GM19397 (cell line): ENCODE data around the gene JAKMIP1.
"Not testable (repeated sequence)": the region's sequence is repeated elsewhere in the genome, so short reads cannot be mapped to it uniquely, and the experiment has no call there.

Source experiments
- ATAC-seq: cut with Tn5 transposase; IDR thresholded peaks from one replicate; pipeline ENCODE4 v1.9.1; 2021; ENCODE audit warnings: mild to moderate bottlenecking, moderate library complexity; ENCODE audit not compliant: unreplicated experiment

Gene JAKMIP1

GRCh38 chr4:6229671-6230501 lies 29.5 kb upstream of the JAKMIP1 start:
- ATAC-seq = no peak

GRCh38 chr4:6229095-6229494 lies 28.7 kb upstream of the JAKMIP1 start:
- ATAC-seq = no peak

- ATAC-seq = no peak
Measured at GRCh38 chr4:6228158-6229067, 28.1 kb upstream of the JAKMIP1 start.

GRCh38 chr4:6227412-6228157 lies 27.2 kb upstream of the JAKMIP1 start:
- ATAC-seq = no peak

- no peak for ATAC-seq
Measured at GRCh38 chr4:6226506-6226905, 26.2 kb upstream of the JAKMIP1 start.

DNA sequence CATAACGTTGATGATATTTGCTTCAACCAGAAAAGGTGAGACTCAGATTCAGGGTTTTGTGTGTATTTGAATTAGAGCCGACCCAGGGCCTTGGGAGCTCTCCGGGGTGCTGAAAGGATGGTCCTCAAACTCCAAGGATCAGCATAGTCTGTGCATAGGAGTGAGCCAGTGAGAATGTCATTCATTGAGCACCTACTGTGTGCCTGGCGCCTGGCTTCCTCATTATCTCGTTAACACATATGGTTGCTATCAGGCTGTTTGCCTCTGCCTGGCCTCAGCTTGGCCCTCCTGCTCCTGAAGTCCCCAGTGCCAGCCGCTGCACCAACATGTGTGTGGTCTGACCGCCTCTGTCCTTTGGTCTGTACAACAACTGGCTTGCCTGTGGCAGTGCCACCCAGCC lies 25.1 kb upstream of the JAKMIP1 start:
- ATAC-seq = no peak

GRCh38 chr4:6224735-6225134 lies 24.4 kb upstream of the JAKMIP1 start:
- no peak for ATAC-seq

- ATAC-seq = no peak
Measured at GRCh38 chr4:6222761-6223292, 22.5 kb upstream of the JAKMIP1 start.

DNA sequence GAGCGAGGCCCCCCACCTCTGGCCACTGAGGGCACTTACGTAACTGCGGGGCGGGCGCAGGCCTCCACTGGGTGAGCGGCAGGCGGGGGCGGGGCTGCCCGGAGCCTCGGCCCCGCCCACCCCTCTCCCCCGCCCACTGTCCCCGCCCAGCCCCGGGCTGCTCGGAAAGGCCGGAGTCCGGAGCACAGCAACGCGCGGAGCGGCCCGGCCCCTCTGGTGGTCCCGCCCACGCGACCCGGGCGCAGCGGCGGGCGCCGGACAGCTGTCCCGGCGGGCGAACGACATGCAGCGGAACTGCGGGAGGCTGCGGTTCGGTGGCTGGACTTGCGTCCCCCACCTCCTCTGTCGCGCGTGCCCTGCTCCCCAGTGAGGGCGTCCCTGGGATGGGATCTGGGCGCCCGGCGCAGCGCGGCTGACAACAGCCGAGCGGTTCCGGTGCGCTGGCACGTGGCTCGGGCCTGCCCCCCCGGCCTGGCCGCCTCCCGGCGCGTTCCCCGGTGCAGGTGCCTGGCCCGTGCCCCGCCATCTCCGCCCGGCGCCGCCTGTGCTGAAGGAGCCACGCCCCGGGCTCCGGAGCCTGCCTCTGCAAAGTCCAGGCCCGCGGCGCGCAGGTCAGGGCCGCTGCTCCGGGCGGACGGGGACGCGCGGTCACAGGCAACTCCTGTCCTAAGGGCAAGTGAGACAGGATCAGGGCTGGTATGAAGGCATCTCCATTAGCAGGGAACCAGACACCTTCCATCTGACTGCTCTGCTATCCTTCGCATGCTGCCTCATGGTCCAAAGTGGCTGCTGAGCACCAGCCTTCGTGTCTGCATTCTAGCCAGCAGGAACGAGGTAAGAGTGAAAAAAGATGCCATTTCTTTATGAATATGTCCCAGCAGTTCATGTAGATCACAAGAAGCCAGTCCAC lies 21.8 kb upstream of the JAKMIP1 start:
- ATAC-seq = no peak

GRCh38 chr4:6221301-6221850 lies 21.0 kb upstream of the JAKMIP1 start:
- no peak for ATAC-seq

- peak; percentile 85 for ATAC-seq
Measured at GRCh38 chr4:6217716-6218381, 17.5 kb upstream of the JAKMIP1 start.

DNA sequence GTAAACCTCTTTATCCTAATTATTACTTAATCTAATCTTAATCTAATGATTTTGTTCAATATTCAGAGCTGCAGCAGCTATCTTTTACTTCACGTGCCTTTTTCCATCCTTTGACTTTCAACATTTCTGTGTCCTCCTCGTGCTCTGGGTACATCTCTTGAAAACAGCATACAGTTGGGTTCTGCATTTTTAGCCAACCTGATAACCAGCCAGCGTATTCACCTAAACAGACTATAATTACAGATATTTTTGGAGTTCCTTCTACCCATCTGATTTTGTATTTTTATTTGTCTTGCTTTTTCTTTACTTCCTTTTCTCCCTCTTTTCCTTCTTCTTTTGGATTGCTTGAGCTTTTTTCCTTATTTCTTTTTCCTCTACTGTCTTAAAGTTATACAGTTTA lies 16.2 kb upstream of the JAKMIP1 start:
- no peak for ATAC-seq

DNA sequence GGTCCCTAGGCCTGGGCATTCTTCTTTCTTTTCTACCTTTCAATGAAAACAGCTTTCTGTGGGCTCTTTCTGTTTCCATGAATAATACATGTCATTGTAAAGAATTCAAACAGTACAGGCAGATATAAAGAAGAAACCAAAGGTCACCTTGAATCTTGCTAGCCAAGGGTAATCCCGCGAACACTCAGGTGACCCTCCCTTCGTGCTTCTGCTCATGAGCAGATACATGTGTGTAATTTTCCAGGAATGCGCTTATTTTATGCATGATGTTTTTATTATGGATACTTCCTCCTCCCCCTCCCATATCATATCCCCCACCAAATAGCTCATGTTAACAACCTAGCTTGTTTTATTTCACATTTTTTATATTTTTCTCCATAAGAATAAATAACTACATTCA lies 9.6 kb upstream of the JAKMIP1 start:
- ATAC-seq = no peak

- not testable (repeated sequence) for ATAC-seq
Measured at GRCh38 chr4:6209291-6209690, 8.9 kb upstream of the JAKMIP1 start.

- ATAC-seq = no peak
Measured at GRCh38 chr4:6208416-6208815, 8.1 kb upstream of the JAKMIP1 start.

DNA sequence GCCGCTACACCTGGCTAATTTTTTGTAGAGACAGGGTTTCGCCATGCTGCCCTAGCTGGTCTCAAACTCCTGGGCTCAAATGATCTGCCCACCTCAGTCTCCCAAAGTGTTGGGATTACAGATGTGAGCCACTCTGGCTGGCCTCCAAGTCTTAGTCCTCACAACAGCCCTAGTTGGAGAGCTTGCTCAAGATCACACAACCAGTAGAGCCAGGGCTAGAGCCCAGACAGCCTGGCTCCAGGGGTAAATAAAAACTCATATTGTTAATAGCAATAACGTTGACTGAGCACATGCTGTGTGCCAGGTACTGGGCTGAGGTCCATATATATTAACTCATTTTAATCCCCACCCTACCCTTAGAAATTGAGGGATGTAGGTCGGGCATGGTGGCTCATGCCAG lies 7.3 kb upstream of the JAKMIP1 start:
- ATAC-seq = no peak

DNA sequence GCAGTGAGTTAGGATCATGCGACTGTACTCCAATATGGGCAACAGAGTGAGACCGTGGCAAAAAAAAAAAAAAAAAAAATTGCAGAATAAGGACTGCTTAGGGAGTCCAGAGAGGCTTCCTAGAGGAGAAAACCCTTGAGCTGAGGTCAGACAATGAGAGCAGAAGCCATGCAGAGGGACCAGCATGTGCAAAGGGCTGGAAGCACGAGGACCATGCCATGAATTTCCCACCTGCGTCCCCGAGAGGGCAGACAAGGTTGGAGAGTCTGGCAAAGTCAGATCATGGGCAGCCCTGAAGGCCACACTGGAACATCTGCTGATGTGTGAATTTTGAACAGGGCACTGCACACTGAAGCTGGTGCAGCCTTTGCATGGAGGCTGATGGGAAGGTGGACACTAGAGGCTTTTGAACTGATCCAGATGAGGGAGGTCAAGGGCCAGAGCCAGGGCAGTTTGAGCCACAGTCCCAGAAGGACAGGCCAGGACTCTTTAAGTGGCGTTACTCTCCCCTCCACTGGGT lies 6.5 kb upstream of the JAKMIP1 start:
- no peak for ATAC-seq

DNA sequence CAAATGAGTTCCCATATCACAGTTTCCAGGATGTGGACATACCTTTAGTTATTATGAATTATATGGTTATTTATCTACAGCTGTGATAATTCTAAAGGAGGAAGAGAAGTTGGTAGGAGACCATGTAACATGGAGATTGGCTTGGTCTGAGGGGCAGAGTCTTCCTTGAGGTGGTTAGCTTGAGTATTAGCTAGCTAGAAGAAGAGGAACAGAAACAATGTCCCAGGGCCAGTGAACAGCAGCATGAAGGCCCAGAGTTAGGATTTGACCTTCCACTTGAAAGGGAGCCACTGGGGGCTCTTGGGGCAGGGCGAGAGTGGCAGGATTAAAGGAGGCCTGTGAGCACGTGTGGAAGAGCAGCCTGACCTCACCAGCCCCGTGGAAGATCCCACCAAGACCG lies 5.6 kb upstream of the JAKMIP1 start:
- ATAC-seq = no peak

DNA sequence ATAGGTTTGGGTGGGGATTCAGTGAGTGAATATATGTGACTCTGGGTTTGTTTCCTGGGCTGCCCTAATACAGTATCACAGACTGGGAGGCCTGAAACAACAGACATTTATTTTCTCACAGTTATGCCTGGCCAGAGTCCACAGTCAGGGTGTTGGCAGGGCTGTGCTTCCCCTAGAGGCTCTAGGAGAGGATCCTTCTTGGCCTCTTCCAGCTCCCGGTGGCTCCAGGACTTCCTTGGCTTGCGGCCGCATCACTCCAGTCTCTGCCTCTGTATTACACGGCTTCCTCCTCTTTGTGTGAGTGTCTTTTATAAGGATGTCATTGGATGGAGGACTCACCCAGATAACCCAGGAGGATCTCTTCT lies 5.2 kb upstream of the JAKMIP1 start:
- ATAC-seq = no peak
